Naive B cell (primary cell): Measurements from ENCODE around the gene CD2AP. TPM values are rescaled to one million over a fixed set of nuclear protein-coding genes. Genes with fewer than 3 reads are reported as not detected.
"Not testable (repeated sequence)": the region's sequence is repeated elsewhere in the genome, so short reads cannot be mapped to it uniquely, and the experiment has no call there.

ENCODE experiments used
- ATAC-seq, 2 donors: fragments of 150-1000 bp; cut with Tn5 transposase; 2 replicates each; pipeline ENCODE4 v1.10.0; 2021; ENCODE audit warnings: low read depth in 2 of 2, mild to moderate bottlenecking in 2 of 2, moderate library complexity in 2 of 2
- DNase-seq: peaks from one replicate; pipeline ENCODE4 v3.0.0; 2022
- H3K27ac Mint-ChIP-seq, 6 donors: one replicate each; pipeline ENCODE4 v1.8.0; 2020 to 2022; ENCODE audit warnings: mild to moderate bottlenecking in 6 of 6, mixed read lengths in 6 of 6, moderate library complexity in 5 of 6, inconsistent platforms in 2 of 6
- H3K27me3 Mint-ChIP-seq, 3 donors: one replicate each; pipeline ENCODE4 v1.8.0; 2021 to 2022; ENCODE audit warnings: mixed read lengths in 3 of 3, mild to moderate bottlenecking in 1 of 3
- H3K36me3 Mint-ChIP-seq, 2 donors: one replicate each; pipeline ENCODE4 v1.8.0; 2020 to 2022; ENCODE audit warnings: mixed read lengths in 2 of 2, inconsistent platforms in 1 of 2, mild to moderate bottlenecking in 1 of 2
- H3K4me1 Mint-ChIP-seq, 3 donors: one replicate each; pipeline ENCODE4 v1.8.0; 2020 to 2022; ENCODE audit warnings: mixed read lengths in 3 of 3, inconsistent platforms in 1 of 3, mild to moderate bottlenecking in 1 of 3, moderate library complexity in 1 of 3
- H3K4me3 Mint-ChIP-seq, 8 donors: one replicate each; pipeline ENCODE4 v1.8.0; 2020 to 2022; ENCODE audit warnings: mild to moderate bottlenecking in 8 of 8, mixed read lengths in 8 of 8, moderate library complexity in 8 of 8, inconsistent platforms in 2 of 8
- H3K9me3 Mint-ChIP-seq, 7 donors: one replicate each; pipeline ENCODE4 v1.8.0; 2020 to 2022; ENCODE audit warnings: mixed read lengths in 7 of 7, mild to moderate bottlenecking in 5 of 7, inconsistent platforms in 2 of 7, moderate library complexity in 1 of 7
- polyA plus RNA-seq, 6 donors: library from polyadenylated mRNA; unstranded; fragments of 300-500 nt; fragmentation: Illumina TruSeq; gene quantifications; one replicate each; pipeline ENCODE4 v1.2.3, GENCODE V29; 2021; ENCODE audit warnings: low read depth in 6 of 6

CD2AP gene
- polyA plus RNA-seq, 6 donors from 2014 or later, result 5.6 to 11.7 (median 9.0) TPM

GRCh38 chr6:47525330-47526057 is 47.9 kb downstream of the CD2AP start:
- Mint-ChIP-seq H3K27me3 (no peaks in the 10 kb centered on the region), H3K36me3 (peaks cover 11 to 17% of the 10 kb centered on the region in 2 donors), H3K9me3 (peaks cover 0 to 4% (median 0%) of the 10 kb centered on the region in 7 donors), H3K4me1 (peaks cover 45 to 67% (median 49%) of the 10 kb centered on the region in 3 donors), H3K4me3 (no peak overlapping the region), H3K27ac (peak overlapping the region in 4 of 6 donors; percentile 2 to 55 (median 28))
- DNase-seq (no peak), ATAC-seq (no peak)

- H3K36me3 Mint-ChIP-seq, result peaks cover 11 to 17% of the 10 kb centered on the region in 2 donors
- peaks cover 37 to 59% (median 41%) of the 10 kb centered on the region in 3 donors for H3K4me1 Mint-ChIP-seq
- H3K9me3 Mint-ChIP-seq, result peaks cover 0 to 6% (median 0%) of the 10 kb centered on the region in 7 donors
- H3K27me3 Mint-ChIP-seq, result no peaks in the 10 kb centered on the region
- peak overlapping the region in 2 of 6 donors; percentile 8 to 56 for H3K27ac Mint-ChIP-seq
- no peak overlapping the region for H3K4me3 Mint-ChIP-seq
- DNase-seq (no peak), ATAC-seq (no peak)
Measured at GRCh38 chr6:47527274-47527673, 49.7 kb downstream of the CD2AP start.

GRCh38 chr6:47529734-47530133 is 52.1 kb downstream of the CD2AP start:
- Mint-ChIP-seq H3K27me3 (no peaks in the 10 kb centered on the region), H3K9me3 (peaks cover 0 to 6% (median 0%) of the 10 kb centered on the region in 7 donors), H3K4me3 (no peak overlapping the region), H3K36me3 (peaks cover 17 to 20% of the 10 kb centered on the region in 2 donors), H3K4me1 (peaks cover 34 to 46% (median 37%) of the 10 kb centered on the region in 3 donors), H3K27ac (peak overlapping the region in 2 of 6 donors; percentile 23 to 27)
- ATAC-seq (no peak), DNase-seq (no peak)

GRCh38 chr6:47532981-47533585 is 55.5 kb downstream of the CD2AP start:
- H3K36me3 Mint-ChIP-seq, result peaks cover 7 to 14% of the 10 kb centered on the region in 2 donors
- peaks cover 0 to 6% (median 0%) of the 10 kb centered on the region in 7 donors for H3K9me3 Mint-ChIP-seq
- no peak for ATAC-seq
- H3K27ac Mint-ChIP-seq, result peak overlapping the region in 2 of 6 donors; percentile 3 to 35
- H3K4me3 Mint-ChIP-seq, result no peak overlapping the region
- no peaks in the 10 kb centered on the region for H3K27me3 Mint-ChIP-seq
- peaks cover 9 to 20% (median 14%) of the 10 kb centered on the region in 3 donors for H3K4me1 Mint-ChIP-seq
- DNase-seq, result no peak

- ATAC-seq (no peak), DNase-seq (no peak)
- Mint-ChIP-seq H3K4me3 (no peak overlapping the region), H3K4me1 (peaks cover 9 to 12% (median 10%) of the 10 kb centered on the region in 3 donors), H3K27ac (peak overlapping the region in 1 of 6 donors; percentile 28), H3K9me3 (peaks cover 0 to 6% (median 0%) of the 10 kb centered on the region in 7 donors), H3K36me3 (peaks cover 10 to 16% of the 10 kb centered on the region in 2 donors), H3K27me3 (no peaks in the 10 kb centered on the region)
Measured at GRCh38 chr6:47534063-47534462, 56.5 kb downstream of the CD2AP start.

- H3K27ac Mint-ChIP-seq, result no peak overlapping the region
- ATAC-seq (no peak), DNase-seq (no peak)
- no peaks in the 10 kb centered on the region for H3K27me3 Mint-ChIP-seq
- peaks cover 4 to 9% (median 4%) of the 10 kb centered on the region in 3 donors for H3K4me1 Mint-ChIP-seq
- peaks cover 8 to 15% of the 10 kb centered on the region in 2 donors for H3K36me3 Mint-ChIP-seq
- H3K4me3 Mint-ChIP-seq, result no peak overlapping the region
- peaks cover 0 to 3% (median 0%) of the 10 kb centered on the region in 7 donors for H3K9me3 Mint-ChIP-seq
Measured at GRCh38 chr6:47535316-47536225, 58.0 kb downstream of the CD2AP start.

- Mint-ChIP-seq H3K4me1 (peaks cover 0 to 9% (median 4%) of the 10 kb centered on the region in 3 donors), H3K9me3 (no peaks in the 10 kb centered on the region), H3K27me3 (no peaks in the 10 kb centered on the region), H3K4me3 (no peak overlapping the region), H3K36me3 (peaks cover 8 to 15% of the 10 kb centered on the region in 2 donors), H3K27ac (no peak overlapping the region)
- ATAC-seq (no peak), DNase-seq (no peak)
Measured at GRCh38 chr6:47536816-47537401, 59.3 kb downstream of the CD2AP start.

- Mint-ChIP-seq H3K27ac (no peak overlapping the region), H3K27me3 (no peaks in the 10 kb centered on the region), H3K4me3 (peak overlapping the region in 1 of 8 donors; percentile 41), H3K4me1 (peaks cover 0 to 4% (median 0%) of the 10 kb centered on the region in 3 donors), H3K9me3 (peaks cover 0 to 15% (median under 1%) of the 10 kb centered on the region in 7 donors), H3K36me3 (peaks cover 30 to 52% of the 10 kb centered on the region in 2 donors)
- DNase-seq (no peak), ATAC-seq (no peak)
Measured at GRCh38 chr6:47545223-47545622, 67.6 kb downstream of the CD2AP start.

GRCh38 chr6:47551670-47552069 is 74.1 kb downstream of the CD2AP start:
- no peaks in the 10 kb centered on the region for H3K27me3 Mint-ChIP-seq
- ATAC-seq, result no peak
- DNase-seq, result no peak
- no peak overlapping the region for H3K4me3 Mint-ChIP-seq
- H3K27ac Mint-ChIP-seq, result peak overlapping the region in 5 of 6 donors; percentile 2 to 70 (median 49)
- peaks cover 10 to 23% of the 10 kb centered on the region in 2 donors for H3K36me3 Mint-ChIP-seq
- H3K4me1 Mint-ChIP-seq, result peaks cover 0 to 7% (median 0%) of the 10 kb centered on the region in 3 donors
- H3K9me3 Mint-ChIP-seq, result peaks cover 0 to 7% (median 6%) of the 10 kb centered on the region in 7 donors

- Mint-ChIP-seq H3K4me3 (no peak overlapping the region), H3K27me3 (no peaks in the 10 kb centered on the region), H3K9me3 (peaks cover 2 to 12% (median 7%) of the 10 kb centered on the region in 7 donors), H3K36me3 (peaks cover 8 to 17% of the 10 kb centered on the region in 2 donors), H3K27ac (peak overlapping the region in 2 of 6 donors; percentile 2 to 27), H3K4me1 (peaks cover 3 to 7% (median 5%) of the 10 kb centered on the region in 3 donors)
- DNase-seq (no peak), ATAC-seq (no peak)
Measured at GRCh38 chr6:47552319-47552718, 74.7 kb downstream of the CD2AP start.

GRCh38 chr6:47553243-47553642 is 75.7 kb downstream of the CD2AP start:
- peaks cover 0 to 14% (median 6%) of the 10 kb centered on the region in 7 donors for H3K9me3 Mint-ChIP-seq
- DNase-seq, ATAC-seq, H3K27me3 Mint-ChIP-seq, H3K36me3 Mint-ChIP-seq, H3K4me3 Mint-ChIP-seq: not testable (repeated sequence)
- peak overlapping the region in 2 of 6 donors; percentile 28 to 42 for H3K27ac Mint-ChIP-seq
- H3K4me1 Mint-ChIP-seq, result peaks cover 6 to 15% (median 6%) of the 10 kb centered on the region in 3 donors

GRCh38 chr6:47556459-47556858 is 78.9 kb downstream of the CD2AP start:
- Mint-ChIP-seq H3K36me3 (peaks cover 0 to 16% of the 10 kb centered on the region in 2 donors), H3K4me1 (peaks cover 10 to 23% (median 14%) of the 10 kb centered on the region in 3 donors), H3K9me3 (peaks cover 0 to 14% (median 6%) of the 10 kb centered on the region in 7 donors)
- H3K4me3 Mint-ChIP-seq, DNase-seq, H3K27ac Mint-ChIP-seq, ATAC-seq, H3K27me3 Mint-ChIP-seq: not testable (repeated sequence)
